ENCODE measurements around the gene ADGRB3.

GRCh38 chr6:69185276-69185675 is 550.2 kb downstream of the ADGRB3 start:
- TF ChIP-seq EZH2 (IDR thresholded peaks at IDR 0.05; ENCODE audit: borderline replicate concordance, low read depth, low read length, poor library complexity, severe bottlenecking) (no peak), CTCF (conservative IDR thresholded peaks at IDR 0.05; ENCODE audit: low read depth, low read length) (no peak)

All from A673 (cell line).